GM18861 (cell line): ENCODE data around the gene C15orf39.
A peak's percentile ranks its signal among the peaks of the same experiment; 100 is the strongest.
"Not testable (repeated sequence)": the region's sequence is repeated elsewhere in the genome, so short reads cannot be mapped to it uniquely, and the experiment has no call there.

Experiments
- ATAC-seq: cut with Tn5 transposase; IDR thresholded peaks from one replicate; pipeline ENCODE4 v1.9.1; 2021; ENCODE audit not compliant: unreplicated experiment

C15orf39 gene

DNA sequence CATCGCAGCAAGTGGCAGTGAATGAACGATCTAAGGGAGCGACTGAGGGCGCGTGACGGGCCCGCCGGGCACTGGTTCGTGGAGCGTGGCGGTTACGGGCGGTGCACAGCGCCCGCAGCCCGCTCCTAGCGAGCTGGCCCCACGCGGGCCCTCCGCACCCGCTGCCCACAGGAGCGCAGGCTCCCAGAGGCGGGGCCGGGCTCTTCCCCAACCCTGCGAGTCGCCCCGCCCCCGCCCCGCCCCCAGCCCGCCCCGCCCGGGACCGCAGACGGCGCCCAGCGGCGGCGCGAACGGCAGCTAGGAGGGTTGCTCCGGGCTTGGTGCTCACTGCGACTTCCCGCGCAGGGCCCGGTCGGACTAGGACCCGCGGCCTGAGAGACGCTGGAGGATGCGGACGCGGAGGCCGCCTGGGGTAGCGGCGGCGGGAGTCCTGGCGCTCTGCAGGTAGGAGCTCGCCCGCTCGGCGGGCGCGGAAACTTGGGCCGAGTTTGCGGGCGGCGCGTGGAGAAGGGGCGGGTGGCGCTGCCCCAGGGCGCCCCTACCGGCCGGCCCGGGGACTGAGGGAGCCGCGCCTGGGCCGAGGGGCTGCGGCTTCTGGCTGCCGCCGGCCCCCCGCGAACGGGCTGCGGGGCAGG is at the start of gene C15orf39:
Gene C15orf39 (plus strand): TSS at position 267 of the 635 bp plus-strand sequence. CDS start 4,167 bp downstream, outside the sequence.
- peak; percentile 27 for ATAC-seq

DNA sequence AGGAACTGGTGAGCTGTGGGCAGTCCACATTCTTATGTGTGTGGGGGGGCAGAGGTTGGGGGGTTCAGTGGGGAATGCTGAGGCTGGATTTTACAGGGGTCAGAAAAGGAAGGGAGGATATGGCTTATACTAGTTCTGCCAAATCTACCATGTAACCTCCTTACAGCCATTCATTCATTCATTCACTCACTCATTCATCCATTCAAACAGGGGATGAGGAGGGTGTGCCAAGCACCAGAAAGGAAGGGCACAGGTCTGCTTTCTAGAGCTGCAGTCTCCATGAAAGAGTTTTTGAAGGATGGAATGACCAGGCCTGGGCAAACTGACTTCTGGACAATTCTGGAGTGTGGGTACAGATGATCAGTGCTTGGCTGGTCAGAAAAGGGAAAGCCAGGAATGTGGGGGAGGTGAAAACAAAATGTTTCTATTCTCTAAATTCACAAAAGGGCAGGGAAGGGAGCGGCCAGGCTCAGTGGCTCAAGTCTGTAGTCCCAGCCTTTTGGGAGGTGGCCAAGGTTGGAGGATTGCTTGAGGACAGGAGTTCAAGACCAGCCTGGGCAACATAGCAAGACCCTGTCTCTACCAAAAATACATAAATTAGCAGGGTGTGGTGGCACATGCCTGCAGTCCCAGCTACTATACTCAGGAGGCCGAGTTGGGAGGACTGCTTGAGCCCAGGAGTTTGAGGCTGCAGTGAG is 49.2 kb upstream of the C15orf39 start:
- ATAC-seq, result no peak

DNA sequence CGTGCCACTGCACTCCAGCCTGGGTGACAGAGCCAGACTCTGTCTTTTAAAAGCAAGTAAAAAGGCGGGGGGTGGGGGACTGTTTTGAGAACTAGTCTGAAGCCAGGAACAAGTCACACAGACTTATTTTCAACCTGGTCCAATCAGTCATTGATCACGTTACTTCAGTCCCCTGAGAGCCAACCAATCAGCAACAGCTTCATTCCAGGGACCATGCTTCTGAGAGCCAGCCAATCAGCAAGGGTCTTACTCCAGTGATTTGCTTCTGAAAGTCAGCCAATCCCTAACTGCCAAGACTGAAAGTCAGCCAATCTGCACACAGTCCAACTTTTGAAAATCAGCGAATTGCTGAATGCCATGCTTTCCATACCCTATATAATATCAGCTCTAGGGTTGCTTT is 48.6 kb upstream of the C15orf39 start:
- no peak for ATAC-seq

DNA sequence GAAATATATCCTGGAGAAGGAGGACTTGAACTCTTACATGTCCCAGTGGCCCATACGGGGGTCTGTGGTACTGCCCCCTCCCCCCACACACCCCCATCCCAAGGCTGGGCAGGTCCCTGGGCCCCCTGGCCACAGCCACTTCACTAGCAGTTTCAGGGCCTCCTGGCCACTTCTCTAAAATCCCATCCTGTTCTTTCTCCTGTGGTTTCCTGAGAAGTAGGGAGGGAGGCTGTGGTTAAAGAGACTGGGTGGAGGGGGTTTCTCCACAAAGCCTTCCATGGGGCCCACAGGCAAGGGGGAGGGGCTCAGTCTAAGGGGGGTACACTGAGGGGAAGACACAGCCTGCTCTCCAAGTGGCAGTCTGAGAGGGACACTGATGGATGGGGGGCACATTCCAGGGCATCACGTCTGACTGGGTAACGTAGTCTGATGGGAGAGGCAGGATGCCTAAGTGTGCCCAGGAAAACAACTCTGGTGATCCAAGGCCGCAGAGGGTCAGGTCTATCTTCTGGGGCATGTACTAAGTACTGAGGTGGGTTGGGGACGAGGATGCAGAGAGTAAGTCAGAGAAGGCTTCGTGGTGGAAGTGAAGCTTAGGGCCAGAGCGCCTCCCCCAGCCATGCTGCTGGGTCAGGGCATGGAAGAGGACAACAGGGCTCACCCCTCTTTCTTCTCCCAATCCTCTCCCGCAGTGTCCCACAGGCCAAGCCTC is 48.0 kb upstream of the C15orf39 start:
- ATAC-seq, result no peak

DNA sequence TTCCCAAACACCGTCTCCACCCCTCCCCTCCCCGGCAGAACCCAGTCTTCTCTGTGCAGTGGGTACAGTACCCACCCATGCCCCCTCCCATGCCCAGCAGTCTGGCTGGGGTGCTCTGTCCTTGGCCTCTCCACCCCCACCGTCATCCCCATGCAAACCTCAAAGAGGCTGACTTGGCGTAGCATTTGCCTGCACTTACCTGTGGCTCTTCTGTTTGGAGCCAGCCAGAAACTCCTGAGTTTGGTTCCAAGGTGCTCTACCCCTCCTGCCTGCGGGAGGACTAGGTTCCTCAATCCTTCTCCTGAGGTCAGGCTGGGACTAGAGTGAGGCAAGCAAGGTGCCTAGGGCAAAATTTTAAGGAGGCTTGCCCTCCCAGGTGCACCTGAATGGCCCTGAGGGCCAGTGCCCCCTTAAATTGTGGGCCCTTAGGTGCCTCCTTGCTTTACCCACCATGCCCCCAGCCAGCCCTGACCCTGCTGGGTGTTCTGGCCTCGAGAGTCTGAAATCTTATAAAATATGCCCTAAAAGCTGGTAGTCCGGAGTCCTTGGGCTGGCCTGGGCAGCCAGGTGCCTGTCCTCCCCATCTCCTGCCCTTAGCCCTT is 47.1 kb upstream of the C15orf39 start:
- no peak for ATAC-seq

DNA sequence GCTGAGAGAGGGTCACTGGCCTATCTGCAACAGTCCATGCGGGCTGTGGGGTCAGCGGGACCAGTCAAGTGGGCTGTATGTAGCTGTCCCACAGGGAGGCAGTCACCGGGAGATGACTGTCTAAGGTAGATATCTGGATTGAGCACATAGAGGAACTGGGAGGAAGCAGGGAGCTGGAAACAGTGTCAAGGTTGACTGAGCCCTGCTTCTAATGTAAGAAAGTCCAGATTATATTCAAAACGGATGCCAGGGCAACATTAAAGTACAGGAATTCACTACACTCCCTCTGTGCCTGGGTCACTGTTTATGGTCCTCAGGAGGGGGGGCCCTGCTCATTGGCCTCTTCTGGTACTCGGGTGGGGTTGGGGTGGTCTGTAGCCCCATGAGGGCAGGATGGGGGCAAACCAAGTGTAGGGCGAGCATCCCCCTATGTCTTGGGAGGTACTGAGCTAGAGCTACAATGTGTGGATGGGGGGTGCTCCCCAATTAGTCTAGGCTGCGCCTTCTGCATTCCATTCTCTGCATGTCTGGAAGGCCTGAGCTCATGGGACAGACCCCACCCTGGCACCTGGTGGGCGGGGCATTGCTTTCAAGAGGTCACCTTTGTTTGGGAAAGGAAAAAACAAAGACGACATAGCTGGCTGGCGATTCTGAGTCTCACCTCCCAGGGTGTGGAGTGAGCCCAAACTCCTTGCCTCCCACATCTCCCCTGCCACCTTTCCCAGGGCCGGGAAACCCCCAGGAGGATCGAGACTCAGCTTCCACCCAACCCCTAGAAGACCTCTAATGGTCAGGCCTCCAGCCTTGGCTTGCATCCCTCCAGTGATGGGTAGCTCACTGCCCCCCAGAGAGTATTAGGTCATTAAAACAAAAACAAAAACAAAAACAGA is 45.1 kb upstream of the C15orf39 start:
- no peak for ATAC-seq

DNA sequence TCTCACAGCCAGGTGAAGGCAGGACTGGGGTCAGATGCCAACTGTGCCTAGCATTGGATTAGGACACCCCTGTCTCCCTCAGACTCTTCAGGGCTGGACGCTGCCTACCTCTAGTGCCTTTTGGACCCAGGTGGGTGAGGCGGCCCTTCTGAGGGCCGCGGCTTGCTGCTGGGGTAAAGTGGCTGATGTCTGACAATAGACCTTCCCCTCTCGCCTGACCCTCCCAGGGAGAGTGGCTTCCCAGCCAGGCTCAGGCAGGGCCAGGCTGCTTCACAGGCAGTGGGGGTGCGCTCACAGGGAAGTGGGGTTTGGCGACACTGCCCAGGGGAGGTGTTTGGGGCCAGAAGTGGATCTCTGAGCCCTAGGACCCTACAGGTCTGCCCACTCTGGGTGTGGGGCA is 43.3 kb upstream of the C15orf39 start:
- no peak for ATAC-seq

DNA sequence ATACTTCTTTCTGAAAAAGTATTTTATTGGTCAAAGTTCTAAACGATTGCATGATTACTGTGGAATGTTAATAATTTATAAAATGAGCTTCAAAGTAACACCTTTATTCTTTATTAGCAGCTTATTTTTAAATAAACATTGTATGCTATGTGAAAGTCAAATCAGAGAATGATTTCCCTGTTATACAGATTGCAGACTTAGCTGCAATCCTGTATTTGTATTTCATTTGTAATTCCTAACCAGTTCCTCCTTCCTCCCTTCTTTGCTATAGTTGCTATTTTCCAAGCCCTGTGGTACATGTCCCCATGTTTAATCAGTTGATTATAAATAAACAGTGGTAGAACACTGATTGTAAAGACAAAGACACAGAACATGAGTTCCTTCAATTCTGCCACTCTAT is 42.4 kb upstream of the C15orf39 start:
- ATAC-seq, result no peak

DNA sequence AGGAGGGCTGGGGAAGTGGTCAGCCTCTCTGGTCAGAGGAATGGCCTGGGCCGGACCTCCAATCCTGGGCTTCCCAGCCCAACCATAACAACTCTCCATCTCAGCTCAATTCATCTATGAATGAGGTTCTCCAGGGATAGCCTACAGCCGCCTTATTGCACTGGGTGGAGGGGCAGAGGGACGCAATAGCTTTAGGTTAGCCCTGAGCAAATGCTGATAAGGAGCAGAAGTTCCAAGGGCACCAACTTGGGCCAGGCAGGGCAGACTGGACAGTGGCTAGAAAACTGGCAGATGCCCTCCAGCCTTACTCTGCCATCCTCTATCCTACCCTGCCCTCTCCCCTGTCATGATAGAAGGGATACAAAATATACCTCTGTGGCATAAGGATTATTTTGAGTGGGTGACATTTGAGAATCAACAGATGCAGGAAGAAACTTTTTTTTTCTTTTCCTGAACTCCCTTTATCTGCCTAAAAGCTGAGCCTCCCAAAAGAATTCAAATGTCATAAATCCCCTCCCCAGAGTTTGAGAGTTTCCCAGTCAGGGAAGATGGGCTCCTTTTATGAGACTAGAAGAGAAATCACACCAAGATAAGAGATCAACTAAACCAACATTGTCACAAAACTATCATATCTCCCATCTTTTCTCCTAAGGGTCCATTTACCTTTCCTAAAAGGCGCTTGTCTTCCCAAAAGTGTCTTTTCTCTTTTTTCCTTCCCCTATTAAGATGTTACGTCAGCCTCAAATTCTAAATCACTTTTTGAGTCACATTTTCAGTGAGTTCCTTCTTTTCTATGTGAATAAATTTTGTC is 40.4 kb upstream of the C15orf39 start:
- no peak for ATAC-seq

DNA sequence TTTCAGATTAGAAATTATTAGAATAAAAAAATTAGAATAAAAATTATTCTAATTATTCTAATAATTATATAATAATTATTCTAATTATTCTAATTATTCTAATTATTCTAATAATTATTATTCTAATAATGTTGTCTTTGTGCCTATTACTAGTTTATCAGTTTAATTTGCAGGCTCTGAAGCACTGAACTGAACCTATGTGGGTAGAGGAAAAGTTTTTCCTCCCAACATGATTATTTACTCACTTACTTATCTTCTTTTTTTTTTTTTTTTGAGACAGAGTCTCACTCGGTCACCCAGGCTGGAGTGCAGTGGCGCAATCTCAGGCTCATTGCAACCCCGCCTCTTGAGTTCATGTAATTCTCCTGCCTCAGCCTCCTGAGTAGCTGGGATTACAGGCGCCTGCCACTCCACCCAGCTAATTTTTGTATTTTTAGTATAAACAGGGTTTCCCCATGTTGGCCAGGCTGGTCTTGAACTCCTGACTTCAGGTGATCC is 39.7 kb upstream of the C15orf39 start:
- ATAC-seq, result no peak

DNA sequence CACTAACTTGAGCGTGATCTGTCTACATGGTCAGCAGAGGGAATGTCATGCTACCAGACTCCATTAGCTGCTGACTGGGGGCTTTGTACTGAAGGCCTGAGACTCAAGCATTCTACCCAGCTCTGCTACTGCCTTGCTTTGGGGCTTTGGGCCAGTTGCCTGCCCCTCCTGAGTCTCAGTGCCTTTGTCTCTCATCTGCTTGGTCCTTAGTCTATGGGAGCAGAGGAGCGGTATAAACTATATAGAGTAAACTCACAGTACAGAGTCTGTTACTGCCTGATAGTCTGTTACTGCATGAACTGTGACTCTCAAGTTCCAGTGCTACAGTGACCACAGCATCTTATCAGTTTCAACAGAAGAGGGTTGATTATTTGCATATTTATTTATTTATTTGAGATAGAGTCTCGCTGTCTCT is 38.5 kb upstream of the C15orf39 start:
- no peak for ATAC-seq

DNA sequence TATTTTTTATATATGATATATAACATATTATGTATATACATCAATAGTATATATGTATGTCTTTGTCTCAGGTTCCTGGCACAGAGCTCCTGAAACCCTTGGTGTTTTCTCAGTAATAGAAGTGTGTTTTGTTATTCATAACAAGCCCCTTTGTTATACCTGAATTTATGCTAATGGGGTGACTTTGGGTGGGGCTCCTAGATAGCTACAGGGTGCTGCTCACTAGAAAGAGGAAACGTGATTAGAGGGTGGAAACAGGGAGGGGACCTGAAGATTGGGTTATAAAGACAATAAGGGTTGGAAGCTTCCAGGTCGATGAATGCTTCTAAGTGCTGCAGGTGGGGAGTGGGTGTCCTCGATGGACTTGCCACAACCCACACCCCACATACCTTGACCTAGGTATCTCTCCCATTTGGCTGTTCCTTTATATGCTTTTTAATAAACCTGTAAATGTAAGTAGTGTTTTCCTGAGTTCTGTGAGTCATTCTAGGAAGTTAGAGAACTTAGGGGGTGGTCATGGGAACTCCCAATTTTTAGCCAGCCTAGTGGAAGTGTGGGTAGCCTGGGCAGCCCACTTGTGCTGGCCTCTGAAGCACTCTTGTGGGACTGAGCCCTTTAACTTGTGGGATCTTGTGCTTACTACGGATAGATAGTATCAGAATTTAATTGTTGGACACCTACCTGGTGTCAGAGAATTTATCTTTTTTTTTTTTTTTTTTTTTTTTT is 36.9 kb upstream of the C15orf39 start:
- ATAC-seq, result no peak

DNA sequence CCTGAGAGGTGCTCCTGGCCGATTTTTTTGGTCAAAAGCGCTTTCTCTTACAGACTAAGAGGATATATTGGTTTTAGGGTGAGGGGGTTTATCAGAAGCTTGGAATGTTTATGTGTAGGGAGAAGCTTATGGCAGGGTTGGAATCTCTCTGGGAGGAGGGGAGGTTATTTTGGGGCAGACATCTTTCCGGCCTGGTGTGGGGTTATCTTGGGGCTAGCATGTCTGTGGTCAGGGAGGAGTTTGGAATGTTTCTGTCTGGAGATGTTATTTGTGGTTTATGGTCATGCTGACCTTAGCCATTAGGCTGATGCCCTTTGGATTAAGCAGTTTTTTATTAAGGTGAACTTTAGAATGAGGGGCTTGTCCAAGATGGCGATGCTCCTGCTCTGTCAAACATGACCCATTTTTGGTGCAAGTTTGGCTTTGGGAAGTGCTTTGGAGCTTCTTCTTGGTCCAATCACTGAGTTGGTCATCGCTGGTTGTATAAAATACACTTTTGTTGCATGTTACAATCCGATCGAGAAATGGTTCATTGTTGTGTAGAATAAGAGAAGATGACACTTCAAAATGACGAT is 35.1 kb upstream of the C15orf39 start:
- not testable (repeated sequence) for ATAC-seq

DNA sequence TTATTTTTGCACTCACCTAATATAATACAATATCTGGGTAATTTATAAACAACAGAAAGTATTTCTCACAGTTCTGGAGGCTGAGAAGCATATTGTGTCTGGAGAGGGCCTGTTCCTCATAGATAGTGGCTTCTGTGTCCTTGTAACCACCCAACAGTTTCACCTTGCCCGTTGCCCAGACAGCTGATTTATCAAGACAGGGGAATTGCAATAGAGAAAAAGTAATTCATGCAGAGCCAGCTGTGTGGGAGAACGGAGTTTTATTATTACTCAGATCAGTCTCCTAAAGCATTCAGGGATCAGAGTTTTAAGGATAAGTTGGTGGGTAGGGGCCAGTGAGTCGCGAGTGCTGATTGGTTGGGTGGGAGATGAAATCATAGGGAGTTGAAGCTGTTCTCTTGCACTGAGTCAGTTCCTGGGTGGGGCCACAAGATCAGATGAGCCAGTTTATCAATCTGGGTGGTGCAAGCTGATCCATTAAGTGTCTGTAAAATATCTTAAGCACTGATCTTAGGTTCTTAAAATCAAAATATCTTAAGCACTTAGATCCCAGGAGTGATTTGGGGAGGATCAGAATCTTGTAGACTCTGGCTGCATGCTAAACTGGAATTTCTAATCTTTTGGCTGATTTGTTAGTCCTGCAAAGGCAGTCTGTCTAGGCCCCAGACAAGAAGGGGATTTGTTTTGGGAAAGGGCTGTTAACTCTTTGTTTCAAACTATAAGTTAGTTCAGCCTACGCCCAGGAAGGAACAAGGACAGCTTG is 33.9 kb upstream of the C15orf39 start:
- ATAC-seq, result no peak

DNA sequence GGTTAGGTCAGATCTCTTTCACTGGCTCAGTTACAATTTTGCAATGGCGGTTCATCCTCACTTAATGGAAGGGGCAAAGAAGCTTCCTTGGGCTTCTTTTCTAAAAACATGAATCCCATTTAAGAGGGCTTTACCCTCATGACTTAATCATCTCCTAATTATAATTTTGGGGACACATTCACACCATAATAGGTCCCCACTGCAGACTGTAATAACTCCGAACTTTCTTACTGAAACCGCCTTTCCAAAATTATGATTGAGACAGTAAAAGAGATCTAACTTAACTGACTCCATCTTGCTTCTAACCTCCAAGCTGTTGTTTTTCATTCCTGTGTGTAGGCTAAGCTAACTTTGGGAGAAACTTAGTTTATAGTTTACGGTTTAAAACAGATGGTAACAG is 33.3 kb upstream of the C15orf39 start:
- ATAC-seq, result no peak

DNA sequence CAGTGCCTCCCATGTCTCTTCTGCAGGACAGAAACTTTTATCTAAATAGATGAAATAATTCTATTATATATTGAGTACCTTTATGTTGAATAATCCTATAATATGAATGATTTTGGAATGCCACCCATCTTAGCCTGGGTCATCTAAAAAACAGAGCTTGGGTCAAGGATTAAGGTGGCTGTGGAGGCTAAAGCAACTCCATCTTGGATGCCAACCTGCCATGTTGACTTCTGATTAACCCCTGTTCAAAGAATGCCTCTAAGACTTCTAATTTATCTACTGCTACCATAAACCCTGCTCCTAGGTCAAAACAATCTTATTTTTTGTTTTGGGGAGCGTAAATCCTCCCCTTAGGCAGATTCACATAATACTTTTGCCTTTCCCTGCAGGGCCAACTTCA is 31.5 kb upstream of the C15orf39 start:
- no peak for ATAC-seq

DNA sequence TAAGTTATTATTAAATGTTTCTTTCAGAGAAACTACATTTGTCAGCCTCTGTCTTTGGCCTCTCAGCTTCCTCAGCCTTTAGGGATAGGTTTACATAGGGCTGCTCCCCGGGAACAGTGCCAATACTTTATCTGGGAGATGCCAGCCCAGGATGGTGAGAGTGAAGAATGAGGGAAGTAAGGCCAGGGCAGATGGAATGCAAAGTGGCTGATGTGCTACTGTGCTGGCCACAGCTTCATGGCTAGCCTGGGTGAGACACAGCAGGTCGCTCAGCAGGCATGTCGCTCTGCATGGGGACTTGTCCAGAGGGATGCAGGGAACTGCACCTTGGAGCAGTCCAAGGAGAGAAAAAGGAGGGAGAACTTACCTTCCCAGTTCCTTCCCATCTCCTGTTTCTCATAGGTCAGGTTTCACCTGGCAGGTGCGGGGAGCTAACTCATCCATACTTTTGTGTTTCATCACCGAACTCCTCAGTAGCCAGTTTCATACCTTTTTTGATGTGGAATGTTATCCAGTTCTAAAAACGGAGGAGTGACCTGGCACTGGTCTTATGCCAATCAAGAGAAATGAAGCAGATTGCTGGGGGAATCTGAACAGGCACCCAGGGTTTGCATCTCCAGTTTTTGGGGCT is 30.9 kb upstream of the C15orf39 start:
- no peak for ATAC-seq

DNA sequence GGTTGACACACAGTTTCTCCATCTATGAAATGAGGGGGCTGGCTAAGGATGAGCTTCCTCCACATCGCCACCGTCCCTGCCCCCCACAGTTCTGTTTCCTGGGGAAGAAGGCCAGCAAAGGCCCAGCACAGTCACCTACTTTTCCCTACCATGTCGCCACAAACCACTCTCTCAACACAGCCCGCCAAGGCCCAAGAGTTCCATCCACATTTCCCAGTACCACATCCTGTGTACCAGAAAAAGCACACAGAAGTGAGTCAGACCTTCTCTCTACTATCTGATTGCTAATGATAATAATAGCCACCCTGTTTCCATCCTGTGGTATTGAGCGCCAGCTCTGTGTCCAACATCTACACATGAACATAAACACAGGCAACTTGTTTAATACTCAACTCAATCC is 30.3 kb upstream of the C15orf39 start:
- ATAC-seq, result no peak
